H9 (cell line): ENCODE measurements around the gene RNF8. TPM values are rescaled to one million over a fixed set of nuclear protein-coding genes. Genes with fewer than 3 reads are reported as not detected.

Source experiments
- DNase-seq: peaks from one replicate; pipeline ENCODE4 v3.0.0-alpha.2; 2017
- H2AFZ ChIP-seq: one replicate; pipeline ENCODE4 v1.6.1; 2013; ENCODE audit warnings: mild to moderate bottlenecking, low read length, control low read depth, moderate library complexity
- H2AK5ac ChIP-seq: 2 replicates; pipeline ENCODE4 v1.6.1; 2013; ENCODE audit warnings: low read length, control low read depth, mixed read lengths; ENCODE audit not compliant: insufficient read length
- H2BK120ac ChIP-seq: one replicate; pipeline ENCODE4 v1.6.1; 2013; ENCODE audit warnings: low read depth, mild to moderate bottlenecking, low read length, control low read depth, inconsistent platforms; ENCODE audit not compliant: poor library complexity, severe bottlenecking
- H2BK12ac ChIP-seq: 2 replicates; pipeline ENCODE4 v1.6.1; 2013; ENCODE audit warnings: low read length, control low read depth, mixed read lengths, low read depth; ENCODE audit not compliant: insufficient read length
- H2BK15ac ChIP-seq: 2 replicates; pipeline ENCODE4 v1.6.1; 2013; ENCODE audit warnings: low read depth, low read length, control low read depth
- H2BK20ac ChIP-seq: one replicate; pipeline ENCODE4 v1.6.1; 2013; ENCODE audit warnings: low read depth, mild to moderate bottlenecking, low read length, control low read depth, inconsistent platforms; ENCODE audit not compliant: poor library complexity, severe bottlenecking
- H2BK5ac ChIP-seq: 2 replicates; pipeline ENCODE4 v1.6.1; 2013; ENCODE audit warnings: low read length, control low read depth, mixed read lengths; ENCODE audit not compliant: insufficient read length
- H3K14ac ChIP-seq: 2 replicates; pipeline ENCODE4 v1.6.1; 2013; ENCODE audit warnings: low read length, control low read depth; ENCODE audit not compliant: insufficient read depth
- H3K18ac ChIP-seq: 2 replicates; pipeline ENCODE4 v1.6.1; 2013; ENCODE audit warnings: low read depth, mild to moderate bottlenecking, mixed read lengths, low read length, control low read depth; ENCODE audit not compliant: insufficient read length
- H3K23ac ChIP-seq: 2 replicates; pipeline ENCODE4 v1.6.1; 2013; ENCODE audit warnings: low read length, control low read depth, mixed read lengths, low read depth; ENCODE audit not compliant: insufficient read length
- H3K23me2 ChIP-seq: 2 replicates; pipeline ENCODE4 v1.6.1; 2013; ENCODE audit warnings: low read depth, mild to moderate bottlenecking, mixed read lengths, low read length, control low read depth; ENCODE audit not compliant: insufficient read length, poor library complexity, severe bottlenecking
- H3K27ac ChIP-seq: 2 replicates; pipeline ENCODE4 v1.5.1; 2013; ENCODE audit warnings: low read length, control low read depth, mixed read lengths, low read depth; ENCODE audit not compliant: insufficient read length
- H3K27me3 ChIP-seq: 2 replicates; pipeline ENCODE4 v1.6.1; 2013; ENCODE audit warnings: low read length, control low read depth, inconsistent platforms; ENCODE audit not compliant: insufficient read depth
- H3K4ac ChIP-seq: 2 replicates; pipeline ENCODE4 v1.6.1; 2013; ENCODE audit warnings: low read depth, mild to moderate bottlenecking, control low read depth, inconsistent platforms, low read length, moderate library complexity
- H3K4me1 ChIP-seq: 2 replicates; pipeline ENCODE4 v1.6.1; 2013; ENCODE audit warnings: low read length, control low read depth, inconsistent platforms; ENCODE audit not compliant: insufficient read depth
- H3K4me2 ChIP-seq: 2 replicates; pipeline ENCODE4 v1.6.1; 2013; ENCODE audit warnings: low read length, control low read depth, mixed read lengths; ENCODE audit not compliant: insufficient read length, insufficient read depth
- H3K56ac ChIP-seq: 2 replicates; pipeline ENCODE4 v1.6.1; 2013; ENCODE audit warnings: low read depth, mild to moderate bottlenecking, mixed read lengths, low read length, control low read depth; ENCODE audit not compliant: insufficient read length
- H3K79me1 ChIP-seq: 2 replicates; pipeline ENCODE4 v1.6.1; 2013; ENCODE audit warnings: low read depth, mild to moderate bottlenecking, moderate library complexity, low read length, control low read depth, inconsistent platforms; ENCODE audit not compliant: insufficient read depth, poor library complexity, severe bottlenecking
- H3K79me2 ChIP-seq: 2 replicates; pipeline ENCODE4 v1.6.1; 2013; ENCODE audit warnings: low read length, control low read depth, inconsistent platforms; ENCODE audit not compliant: insufficient read depth
- H3K9ac ChIP-seq: 2 replicates; pipeline ENCODE4 v1.6.1; 2013; ENCODE audit warnings: low read length, control low read depth, mixed read lengths; ENCODE audit not compliant: insufficient read length; ENCODE audit errors: extremely low read depth
- H3K9me3 ChIP-seq: one replicate; pipeline ENCODE4 v1.6.1; 2013; ENCODE audit warnings: low read depth, low read length, inconsistent platforms; ENCODE audit not compliant: control insufficient read depth
- H3T11ph ChIP-seq: one replicate; pipeline ENCODE4 v1.6.1; 2013; ENCODE audit warnings: mild to moderate bottlenecking, low read length, control low read depth, inconsistent platforms
- H4K20me1 ChIP-seq: one replicate; pipeline ENCODE4 v1.6.1; 2013; ENCODE audit not compliant: control insufficient read depth, insufficient read length, insufficient read depth
- H4K5ac ChIP-seq: 2 replicates; pipeline ENCODE4 v1.6.1; 2013; ENCODE audit warnings: low read depth, mild to moderate bottlenecking, mixed read lengths, low read length, control low read depth; ENCODE audit not compliant: insufficient read length
- H4K8ac ChIP-seq: replicated peaks from 2 replicates; pipeline ENCODE4 v1.6.1; 2013; ENCODE audit warnings: low read length, control low read depth, mixed read lengths, low read depth; ENCODE audit not compliant: insufficient read length
- H4K91ac ChIP-seq: 2 replicates; pipeline ENCODE4 v1.6.1; 2013; ENCODE audit warnings: low read depth, mild to moderate bottlenecking, moderate library complexity, mixed read lengths, low read length, control low read depth; ENCODE audit not compliant: insufficient read length
- H3K27ac Mint-ChIP-seq, 3 experiments: 2 replicates in 2 of 3; 3 replicates in 1 of 3; pipeline ENCODE4 v1.8.0; 2020 to 2021; ENCODE audit warnings: mixed read lengths in 3 of 3, mild to moderate bottlenecking in 1 of 3, moderate library complexity in 1 of 3
- H3K27me3 Mint-ChIP-seq: 2 replicates; pipeline ENCODE4 v1.8.0; 2021; ENCODE audit warnings: low read depth, mild to moderate bottlenecking, moderate library complexity, mixed read lengths
- H3K36me3 Mint-ChIP-seq, 3 experiments: 2 replicates in 2 of 3; 3 replicates in 1 of 3; pipeline ENCODE4 v1.8.0; 2020 to 2021; ENCODE audit warnings: low read depth in 3 of 3, mixed read lengths in 3 of 3; ENCODE audit not compliant: insufficient read depth in 1 of 3
- H3K4me1 Mint-ChIP-seq, 2 experiments: 2 replicates each; pipeline ENCODE4 v1.8.0; 2020; ENCODE audit warnings: mixed read lengths in 2 of 2
- H3K4me3 Mint-ChIP-seq, 2 experiments: 2 replicates in 1 of 2; 3 replicates in 1 of 2; pipeline ENCODE4 v1.8.0; 2020 to 2021; ENCODE audit warnings: mild to moderate bottlenecking in 2 of 2, mixed read lengths in 2 of 2, moderate library complexity in 1 of 2
- H3K9me3 Mint-ChIP-seq, 2 experiments: 2 replicates in 1 of 2; 3 replicates in 1 of 2; pipeline ENCODE4 v1.8.0; 2020; ENCODE audit warnings: mild to moderate bottlenecking in 2 of 2, mixed read lengths in 2 of 2, moderate library complexity in 1 of 2
- CTCF ChIP-seq: fragments of 200-600 bp; sonication (generic); conservative IDR thresholded peaks from 3 replicates; pipeline ENCODE4 v1.8.0; 2021; ENCODE audit warnings: antibody characterized with exemption, mild to moderate bottlenecking
- total RNA-seq: library from RNA; stranded (reverse); gene quantifications from 2 replicates; pipeline ENCODE4 v1.2.1, GENCODE V29; 2021

Gene RNF8
- total RNA-seq, 1 experiment from 2014 or later = 34.7 TPM

- Histone ChIP-seq H3K18ac (no peak overlapping the region), H3K4me2 (no peak overlapping the region), H3K79me2 (no peaks in the 10 kb centered on the region), H2BK5ac (no peak overlapping the region), H2BK15ac (no peak overlapping the region), H3K79me1 (no peaks in the 10 kb centered on the region), H3K56ac (no peak overlapping the region), H3K27me3 (no peaks in the 10 kb centered on the region), H3K23ac (no peak overlapping the region), H3K9ac (no peak overlapping the region), H2BK120ac (no peak overlapping the region), H3K9me3 (no peaks in the 10 kb centered on the region), H4K8ac (no peak overlapping the region), H3K23me2 (no peaks in the 10 kb centered on the region), H2BK12ac (no peak overlapping the region), H2BK20ac (no peak overlapping the region), H3K4me1 (no peaks in the 10 kb centered on the region), H2AK5ac (no peak overlapping the region), H3K14ac (no peak overlapping the region), H3T11ph (no peak overlapping the region), H4K5ac (no peak overlapping the region), H3K27ac (no peak overlapping the region), H3K4ac (no peak overlapping the region), H4K20me1 (no peaks in the 10 kb centered on the region), H2AFZ (no peak overlapping the region), H4K91ac (no peak overlapping the region)
- no peak for DNase-seq
- H3K9me3 Mint-ChIP-seq = no peaks in the 10 kb centered on the region
- H3K27me3 Mint-ChIP-seq = no peaks in the 10 kb centered on the region
- H3K27ac Mint-ChIP-seq = no peak overlapping the region
- TF ChIP-seq CTCF = no peak
- H3K4me3 Mint-ChIP-seq = no peak overlapping the region
- peaks cover 2 to 14% (median 6%) of the 10 kb centered on the region in 3 experiments; a peak in 6 of 7 replicates for H3K36me3 Mint-ChIP-seq
- H3K4me1 Mint-ChIP-seq = peaks cover 2 to 8% of the 10 kb centered on the region in 2 experiments; a peak in 3 of 4 replicates
These were observed 32.7 kb upstream of the RNF8 start for GRCh38 chr6:37321101-37321500.
